HepG2 (cell line): Measurements from ENCODE around the gene CYBRD1. TPM values are rescaled to one million over a fixed set of nuclear protein-coding genes. Genes with fewer than 3 reads are reported as not detected.

ENCODE experiments used
- ATF7 ChIP-seq, 2 experiments: fragments of 450-650 bp in 1 of 2; sonication (generic) in 1 of 2; formaldehyde crosslinking in 1 of 2; IDR thresholded peaks; 2 replicates each; pipeline versions ENCODE4 v1.4.0 to v1.6.1; 2016 to 2020; ENCODE audit warnings: antibody characterized with exemption in 1 of 2, mild to moderate bottlenecking in 1 of 2, missing genetic modification reagents in 1 of 2
- ATM ChIP-seq: fragments of 450-650 bp; IDR thresholded peaks from 2 replicates; pipeline ENCODE4 v1.7.1; 2017; ENCODE audit warnings: mild to moderate bottlenecking, borderline replicate concordance
- HOXD1 ChIP-seq: sonication (generic); formaldehyde crosslinking; IDR thresholded peaks from 2 replicates; pipeline ENCODE4 v1.5.0; 2020; ENCODE audit warnings: missing genetic modification reagents
- KDM4B ChIP-seq: sonication (generic); formaldehyde crosslinking; IDR thresholded peaks from 2 replicates; pipeline ENCODE4 v1.4.0; 2020; ENCODE audit warnings: missing genetic modification reagents
- KLF9 ChIP-seq: IDR thresholded peaks from 2 replicates; pipeline ENCODE4 v1.6.1; 2016; ENCODE audit warnings: low read depth
- MAZ ChIP-seq, 2 experiments: sonication (generic) in 1 of 2; formaldehyde crosslinking in 1 of 2; IDR thresholded peaks; 2 replicates each; pipeline versions ENCODE4 v1.5.0 to v1.6.1; 2012 to 2020; ENCODE audit warnings: low read depth in 2 of 2, mild to moderate bottlenecking in 2 of 2, borderline replicate concordance in 1 of 2, improper control_type of control experiment in 1 of 2, low read length in 1 of 2, missing genetic modification reagents in 1 of 2, moderate library complexity in 1 of 2
- PAF1 ChIP-seq: IDR thresholded peaks from 2 replicates; pipeline ENCODE4 v1.6.1; 2016; ENCODE audit warnings: missing genetic modification reagents, missing compliant biosample characterization
- PTBP1 ChIP-seq: fragments of 200-400 bp; formaldehyde crosslinking; IDR thresholded peaks from 2 replicates; pipeline ENCODE4 v1.6.1; 2018; ENCODE audit warnings: low read length, low read depth; ENCODE audit not compliant: poor library complexity, severe bottlenecking
- RERE ChIP-seq: IDR thresholded peaks from 2 replicates; pipeline ENCODE4 v1.6.1; 2016; ENCODE audit warnings: low read depth, missing genetic modification reagents, missing compliant biosample characterization
- SAFB2 ChIP-seq: sonication (generic); formaldehyde crosslinking; IDR thresholded peaks from 2 replicates; pipeline ENCODE4 v1.5.1; 2020; ENCODE audit warnings: missing genetic modification reagents, low read depth, mild to moderate bottlenecking, borderline replicate concordance
- SNRNP70 ChIP-seq: fragments of 200-400 bp; formaldehyde crosslinking; IDR thresholded peaks from 2 replicates; pipeline ENCODE4 v1.6.1; 2017; ENCODE audit warnings: mild to moderate bottlenecking, low read depth, low read length, moderate library complexity
- ZFP36L2 ChIP-seq: sonication (generic); formaldehyde crosslinking; IDR thresholded peaks from 2 replicates; pipeline ENCODE4 v1.4.0; 2020; ENCODE audit warnings: missing genetic modification reagents
- ZNF224 ChIP-seq: sonication (generic); formaldehyde crosslinking; IDR thresholded peaks from 2 replicates; pipeline ENCODE4 v1.5.0; 2020; ENCODE audit warnings: mild to moderate bottlenecking, missing genetic modification reagents
- ZNF263 ChIP-seq: sonication (generic); formaldehyde crosslinking; IDR thresholded peaks from 2 replicates; pipeline ENCODE4 v1.4.0; 2020; ENCODE audit warnings: missing genetic modification reagents
- ZNF589 ChIP-seq: sonication (generic); formaldehyde crosslinking; conservative IDR thresholded peaks from 2 replicates; pipeline ENCODE4 v1.8.0; 2022; ENCODE audit warnings: mild to moderate bottlenecking, moderate library complexity, missing genetic modification reagents
- ZSCAN22 ChIP-seq: sonication (generic); formaldehyde crosslinking; IDR thresholded peaks from 2 replicates; pipeline ENCODE4 v1.4.0; 2020; ENCODE audit warnings: mild to moderate bottlenecking, missing genetic modification reagents
- polyA plus RNA-seq, 8 experiments: library from polyadenylated mRNA; depleted of rRNA in 3 of 8; stranded (reverse) in 7 of 8; unstranded in 1 of 8; fragments of >200 nt; fragmentation: Illumina TruSeq in 4 of 8; extraction: Trizol in 4 of 8; gene quantifications; 2 replicates each; pipeline versions ENCODE4 v1.2.1 to v1.2.3, GENCODE V29; 2011 to 2016; ENCODE audit warnings: low read depth in 4 of 8, missing spikeins in 1 of 8, mixed read lengths in 1 of 8; ENCODE audit not compliant: insufficient read depth in 1 of 8
- total RNA-seq, 5 experiments: library from RNA; depleted of rRNA; stranded (reverse); fragments of >200 nt; fragmentation: Illumina TruSeq; extraction: Trizol; gene quantifications; 2 replicates each; pipeline ENCODE4 v1.2.3, GENCODE V29; 2016; ENCODE audit warnings: low read depth in 1 of 5
- TF ChIP-seq, protein P1 (sequence below): sonication (generic); formaldehyde crosslinking; conservative IDR thresholded peaks from 2 replicates; pipeline ENCODE4 v1.4.0; 2020; ENCODE audit warnings: mild to moderate bottlenecking, missing genetic modification reagents, moderate library complexity
- TF ChIP-seq, protein P2 (sequence below): sonication (generic); formaldehyde crosslinking; IDR thresholded peaks from 2 replicates; pipeline ENCODE4 v1.4.0; 2020; ENCODE audit warnings: mild to moderate bottlenecking, missing genetic modification reagents

The CYBRD1 gene
- total and polyA plus RNA-seq, 2 of the 13 experiments (the other 11 are each of a cell fraction or from before 2014, with no cell fraction given), result 0.13 to 0.42 TPM

DNA sequence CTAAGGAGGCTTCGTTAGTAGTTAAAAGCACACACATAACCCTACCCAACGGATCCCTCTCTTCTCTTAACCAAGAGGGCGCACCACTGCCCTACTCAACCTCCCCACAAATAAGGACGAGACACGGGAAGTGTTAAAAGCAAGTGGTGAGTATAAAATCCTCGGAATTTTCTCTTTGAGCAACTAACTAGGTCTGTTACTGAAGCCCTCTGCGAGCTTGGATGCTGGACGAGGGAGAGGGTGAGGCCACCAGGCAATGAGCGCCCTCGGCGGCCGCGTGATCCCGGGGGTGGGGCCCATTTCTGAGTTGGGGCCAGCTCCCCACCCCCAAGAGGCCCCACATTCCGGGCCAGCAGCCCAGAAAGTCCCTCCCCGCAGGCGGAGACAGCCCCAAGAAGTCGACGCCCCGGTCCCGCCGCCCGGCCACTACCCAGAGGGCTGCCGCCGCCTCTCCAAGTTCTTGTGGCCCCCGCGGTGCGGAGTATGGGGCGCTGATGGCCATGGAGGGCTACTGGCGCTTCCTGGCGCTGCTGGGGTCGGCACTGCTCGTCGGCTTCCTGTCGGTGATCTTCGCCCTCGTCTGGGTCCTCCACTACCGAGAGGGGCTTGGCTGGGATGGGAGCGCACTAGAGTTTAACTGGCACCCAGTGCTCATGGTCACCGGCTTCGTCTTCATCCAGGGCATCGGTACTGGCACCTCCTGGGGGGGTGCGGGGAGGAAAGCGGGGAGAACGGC is at the start of gene CYBRD1 (continued):
- TF ChIP-seq, protein P1, sequence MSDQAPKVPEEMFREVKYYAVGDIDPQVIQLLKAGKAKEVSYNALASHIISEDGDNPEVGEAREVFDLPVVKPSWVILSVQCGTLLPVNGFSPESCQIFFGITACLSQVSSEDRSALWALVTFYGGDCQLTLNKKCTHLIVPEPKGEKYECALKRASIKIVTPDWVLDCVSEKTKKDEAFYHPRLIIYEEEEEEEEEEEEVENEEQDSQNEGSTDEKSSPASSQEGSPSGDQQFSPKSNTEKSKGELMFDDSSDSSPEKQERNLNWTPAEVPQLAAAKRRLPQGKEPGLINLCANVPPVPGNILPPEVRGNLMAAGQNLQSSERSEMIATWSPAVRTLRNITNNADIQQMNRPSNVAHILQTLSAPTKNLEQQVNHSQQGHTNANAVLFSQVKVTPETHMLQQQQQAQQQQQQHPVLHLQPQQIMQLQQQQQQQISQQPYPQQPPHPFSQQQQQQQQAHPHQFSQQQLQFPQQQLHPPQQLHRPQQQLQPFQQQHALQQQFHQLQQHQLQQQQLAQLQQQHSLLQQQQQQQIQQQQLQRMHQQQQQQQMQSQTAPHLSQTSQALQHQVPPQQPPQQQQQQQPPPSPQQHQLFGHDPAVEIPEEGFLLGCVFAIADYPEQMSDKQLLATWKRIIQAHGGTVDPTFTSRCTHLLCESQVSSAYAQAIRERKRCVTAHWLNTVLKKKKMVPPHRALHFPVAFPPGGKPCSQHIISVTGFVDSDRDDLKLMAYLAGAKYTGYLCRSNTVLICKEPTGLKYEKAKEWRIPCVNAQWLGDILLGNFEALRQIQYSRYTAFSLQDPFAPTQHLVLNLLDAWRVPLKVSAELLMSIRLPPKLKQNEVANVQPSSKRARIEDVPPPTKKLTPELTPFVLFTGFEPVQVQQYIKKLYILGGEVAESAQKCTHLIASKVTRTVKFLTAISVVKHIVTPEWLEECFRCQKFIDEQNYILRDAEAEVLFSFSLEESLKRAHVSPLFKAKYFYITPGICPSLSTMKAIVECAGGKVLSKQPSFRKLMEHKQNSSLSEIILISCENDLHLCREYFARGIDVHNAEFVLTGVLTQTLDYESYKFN (CRISPR knock-in tag), result no peak
- TF ChIP-seq ATM (no peak), RERE (CRISPR knock-in tag) (no peak), ZNF263 (CRISPR knock-in tag) (no peak), ATF7 (IDR thresholded peaks at IDR 0.05) (no peak), ATF7 (CRISPR knock-in tag; IDR thresholded peaks at IDR 0.05) (no peak), PAF1 (no peak), MAZ (IDR thresholded peaks at IDR 0.05; ENCODE audit: borderline replicate concordance, low read depth, low read length) (no peak), MAZ (CRISPR knock-in tag; IDR thresholded peaks at IDR 0.05; ENCODE audit: low read depth) (no peak), SNRNP70 (no peak), SAFB2 (CRISPR knock-in tag) (0 out of 2 replicates have a peak, but pooled peaks have one; percentile 32), KDM4B (no peak), PTBP1 (no peak), ZFP36L2 (CRISPR knock-in tag) (no peak), KLF9 (CRISPR knock-in tag) (no peak), ZSCAN22 (CRISPR knock-in tag) (no peak), HOXD1 (no peak), ZNF224 (CRISPR knock-in tag) (no peak), ZNF589 (CRISPR knock-in tag) (no peak)
- TF ChIP-seq, protein P2, sequence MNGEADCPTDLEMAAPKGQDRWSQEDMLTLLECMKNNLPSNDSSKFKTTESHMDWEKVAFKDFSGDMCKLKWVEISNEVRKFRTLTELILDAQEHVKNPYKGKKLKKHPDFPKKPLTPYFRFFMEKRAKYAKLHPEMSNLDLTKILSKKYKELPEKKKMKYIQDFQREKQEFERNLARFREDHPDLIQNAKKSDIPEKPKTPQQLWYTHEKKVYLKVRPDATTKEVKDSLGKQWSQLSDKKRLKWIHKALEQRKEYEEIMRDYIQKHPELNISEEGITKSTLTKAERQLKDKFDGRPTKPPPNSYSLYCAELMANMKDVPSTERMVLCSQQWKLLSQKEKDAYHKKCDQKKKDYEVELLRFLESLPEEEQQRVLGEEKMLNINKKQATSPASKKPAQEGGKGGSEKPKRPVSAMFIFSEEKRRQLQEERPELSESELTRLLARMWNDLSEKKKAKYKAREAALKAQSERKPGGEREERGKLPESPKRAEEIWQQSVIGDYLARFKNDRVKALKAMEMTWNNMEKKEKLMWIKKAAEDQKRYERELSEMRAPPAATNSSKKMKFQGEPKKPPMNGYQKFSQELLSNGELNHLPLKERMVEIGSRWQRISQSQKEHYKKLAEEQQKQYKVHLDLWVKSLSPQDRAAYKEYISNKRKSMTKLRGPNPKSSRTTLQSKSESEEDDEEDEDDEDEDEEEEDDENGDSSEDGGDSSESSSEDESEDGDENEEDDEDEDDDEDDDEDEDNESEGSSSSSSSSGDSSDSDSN, result peak; percentile 9; the same call in 1 of the 2 replicates
